HG03520 (cell line): Measurements from ENCODE around the gene SEMA3D.

Experiments used
- ATAC-seq: cut with Tn5 transposase; IDR thresholded peaks from one replicate; pipeline ENCODE4 v1.9.1; 2021; ENCODE audit warnings: mild to moderate bottlenecking, moderate library complexity; ENCODE audit not compliant: unreplicated experiment

SEMA3D gene

GRCh38 chr7:85184599-85185423 lies 2.0 kb downstream of the SEMA3D start:
- ATAC-seq, result no peak

DNA sequence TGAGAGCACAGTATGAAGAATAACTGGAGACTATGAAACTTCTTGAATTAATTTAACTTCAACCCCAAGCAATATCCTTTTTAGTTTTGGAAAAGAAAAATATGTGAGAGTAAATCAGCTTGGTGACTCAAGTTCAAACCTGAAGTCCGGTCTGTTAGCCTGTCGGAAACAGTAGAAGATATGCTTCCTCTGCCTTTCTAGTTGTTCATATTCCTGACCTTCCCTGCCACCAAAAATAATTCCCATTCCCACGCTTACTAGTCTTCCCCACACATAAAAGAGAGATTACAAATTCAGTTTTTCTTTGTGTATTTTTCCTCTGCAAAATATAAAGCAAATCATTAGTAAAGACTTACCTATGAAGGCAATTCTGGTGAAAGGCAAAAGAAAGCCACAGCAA lies 3.6 kb downstream of the SEMA3D start:
- ATAC-seq, result no peak

GRCh38 chr7:85178531-85179298 lies 8.1 kb downstream of the SEMA3D start:
- ATAC-seq, result no peak

GRCh38 chr7:85177316-85177715 lies 9.5 kb downstream of the SEMA3D start:
- ATAC-seq, result no peak

- no peak for ATAC-seq
Observed at GRCh38 chr7:85176197-85176596, 10.7 kb downstream of the SEMA3D start.

GRCh38 chr7:85175217-85175616 lies 11.6 kb downstream of the SEMA3D start:
- no peak for ATAC-seq

GRCh38 chr7:85172530-85172941 lies 14.3 kb downstream of the SEMA3D start:
- no peak for ATAC-seq

GRCh38 chr7:85167636-85168035 lies 19.2 kb downstream of the SEMA3D start:
- ATAC-seq, result no peak

- no peak for ATAC-seq
Observed at GRCh38 chr7:85165263-85165662, 21.6 kb downstream of the SEMA3D start.

- no peak for ATAC-seq
Observed at GRCh38 chr7:85164376-85164775, 22.5 kb downstream of the SEMA3D start.

DNA sequence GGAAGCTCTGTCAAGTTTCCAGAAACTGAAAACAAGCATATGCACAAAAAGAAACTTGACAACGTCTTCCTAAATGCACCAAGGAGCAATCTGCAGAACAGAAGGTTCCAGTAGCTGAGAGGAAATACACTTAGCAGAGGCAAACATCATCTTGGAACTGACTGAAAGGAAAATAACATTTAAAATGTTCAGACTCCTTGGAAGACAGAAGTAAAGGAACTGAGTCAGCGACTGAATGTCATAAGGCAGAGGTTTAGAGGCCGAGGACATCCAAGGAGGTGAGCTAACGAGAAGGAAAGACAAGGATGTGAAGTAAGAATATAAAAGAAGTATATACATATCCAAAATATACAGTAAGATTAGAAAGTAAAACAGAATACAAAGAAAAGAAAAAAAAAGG lies 24.1 kb downstream of the SEMA3D start:
- no peak for ATAC-seq

DNA sequence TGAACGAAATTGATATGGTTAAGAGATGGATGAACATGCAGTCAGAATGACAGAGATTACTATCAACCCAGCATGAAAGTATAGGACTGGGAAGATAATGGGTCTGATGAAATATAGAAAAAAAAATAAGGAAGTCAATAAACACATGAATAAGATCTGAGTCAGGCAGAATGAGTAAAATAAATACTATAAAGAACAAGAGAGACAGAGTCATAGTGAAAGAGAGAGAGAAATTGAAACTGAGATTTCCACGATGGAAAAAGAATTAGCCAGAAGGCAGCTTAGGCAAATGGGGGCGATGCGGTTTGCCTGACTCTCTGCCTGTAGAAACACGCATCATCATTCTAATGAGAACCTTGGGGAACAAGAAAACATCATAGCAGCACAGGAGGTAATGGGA lies 26.6 kb downstream of the SEMA3D start:
- ATAC-seq, result peak; percentile 92

DNA sequence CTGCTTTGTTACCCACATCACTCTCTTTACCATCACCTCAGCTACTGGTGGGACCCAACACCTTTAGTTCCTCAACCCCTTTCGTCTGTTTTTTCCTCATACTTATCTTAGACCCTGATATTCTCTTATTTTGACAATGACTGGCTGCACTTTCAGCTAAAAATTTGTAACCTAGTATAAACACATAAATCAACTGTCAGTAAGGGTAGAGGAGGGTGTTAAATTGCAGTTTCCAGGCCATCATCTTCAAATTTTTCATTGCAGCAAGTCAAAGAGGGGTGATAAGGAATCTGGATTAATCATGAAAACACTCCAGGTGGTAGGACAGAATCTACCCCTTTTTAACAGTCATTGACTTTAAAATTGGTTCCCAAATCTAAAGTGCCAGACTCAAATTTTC lies 27.9 kb downstream of the SEMA3D start:
- ATAC-seq, result no peak

GRCh38 chr7:85156661-85157208 lies 30.1 kb downstream of the SEMA3D start:
- ATAC-seq, result no peak

DNA sequence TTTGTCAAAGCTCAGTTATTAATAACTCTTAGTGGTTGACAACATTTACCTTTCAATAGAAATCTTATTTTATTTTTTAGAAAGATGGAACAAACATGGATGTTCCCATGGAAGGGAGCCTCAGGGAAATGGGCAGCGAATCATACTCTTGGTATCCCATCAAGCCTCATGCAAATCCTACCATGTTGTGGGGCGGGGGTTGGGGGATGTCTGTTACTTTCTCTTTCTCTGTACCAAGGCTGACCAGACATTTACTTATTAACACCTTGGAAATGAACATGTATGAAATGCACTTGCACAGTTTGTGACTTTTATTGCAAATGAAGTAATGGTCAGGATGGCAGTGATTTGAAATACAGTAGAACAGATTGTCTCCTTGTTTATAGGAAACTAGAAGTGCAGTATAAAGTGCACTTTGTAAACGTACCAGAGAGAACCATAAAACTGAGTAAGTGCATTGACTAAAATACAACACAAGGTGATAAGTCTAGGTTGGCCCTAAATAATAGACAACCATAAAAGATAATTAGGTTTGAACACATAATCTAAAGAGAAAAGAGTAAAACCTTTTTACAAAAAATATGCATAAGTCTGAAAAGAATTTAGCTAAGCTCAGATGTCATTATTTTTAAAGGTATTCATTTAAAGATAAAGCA lies 32.4 kb downstream of the SEMA3D start:
- ATAC-seq, result no peak

DNA sequence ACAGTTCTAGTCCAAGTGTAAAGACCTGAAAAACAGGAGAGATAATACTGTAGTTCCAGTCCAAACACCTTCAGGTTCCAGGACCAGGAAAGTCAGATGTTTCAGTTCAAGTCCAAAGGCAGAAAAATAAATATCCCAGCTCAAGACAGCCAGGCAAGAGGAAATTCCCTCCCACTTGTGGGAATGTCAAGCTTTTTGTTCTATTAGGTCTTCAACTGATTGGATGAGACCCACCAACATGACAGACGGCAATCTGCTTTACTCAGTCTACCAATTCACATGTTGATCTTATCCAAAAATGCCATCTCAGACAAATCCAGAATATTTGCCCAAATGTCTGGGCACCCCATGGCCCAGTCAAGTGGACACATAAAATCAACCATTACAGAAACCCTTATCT lies 33.1 kb downstream of the SEMA3D start:
- no peak for ATAC-seq

- ATAC-seq, result no peak
Observed at GRCh38 chr7:85150624-85151023, 36.2 kb downstream of the SEMA3D start.

DNA sequence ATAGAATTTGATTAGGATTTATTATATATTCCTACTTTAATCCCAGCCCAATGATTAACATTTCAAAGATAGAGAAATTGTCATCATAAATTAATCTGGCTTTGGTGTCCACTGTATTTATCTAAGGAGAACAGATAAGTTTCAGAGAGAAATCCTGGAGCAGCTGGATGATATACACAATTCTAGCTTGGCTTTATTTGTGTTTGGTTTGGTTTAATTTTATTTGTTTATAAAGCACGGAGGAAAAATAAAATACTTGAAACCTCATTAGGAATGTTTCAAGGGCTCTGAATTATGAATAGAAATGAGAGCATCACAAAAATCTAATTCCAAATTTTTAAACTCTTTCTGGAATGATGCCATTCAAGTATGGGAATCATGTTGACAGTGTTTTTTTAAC lies 42.1 kb downstream of the SEMA3D start:
- ATAC-seq, result no peak

- ATAC-seq, result no peak
Observed at GRCh38 chr7:85135977-85136376, 50.9 kb downstream of the SEMA3D start.

DNA sequence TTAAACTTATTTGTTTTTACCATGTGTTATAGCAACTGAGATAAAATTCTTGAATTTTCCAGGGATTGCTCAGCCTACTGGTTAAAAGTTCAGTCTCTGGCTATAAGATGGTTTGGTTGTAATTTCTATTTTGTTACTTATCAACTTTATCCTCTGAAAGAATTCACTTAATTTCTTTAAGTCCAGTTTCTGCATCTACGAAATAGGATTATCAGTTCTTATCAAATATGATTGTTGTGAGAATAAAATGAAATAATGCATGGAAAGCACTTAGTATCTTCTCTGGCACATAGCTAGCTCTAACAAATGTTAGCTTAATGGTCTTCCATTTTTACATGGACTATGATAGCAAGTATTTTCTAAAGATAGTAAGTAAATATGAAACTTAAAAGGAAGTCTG lies 53.3 kb downstream of the SEMA3D start:
- ATAC-seq, result no peak

DNA sequence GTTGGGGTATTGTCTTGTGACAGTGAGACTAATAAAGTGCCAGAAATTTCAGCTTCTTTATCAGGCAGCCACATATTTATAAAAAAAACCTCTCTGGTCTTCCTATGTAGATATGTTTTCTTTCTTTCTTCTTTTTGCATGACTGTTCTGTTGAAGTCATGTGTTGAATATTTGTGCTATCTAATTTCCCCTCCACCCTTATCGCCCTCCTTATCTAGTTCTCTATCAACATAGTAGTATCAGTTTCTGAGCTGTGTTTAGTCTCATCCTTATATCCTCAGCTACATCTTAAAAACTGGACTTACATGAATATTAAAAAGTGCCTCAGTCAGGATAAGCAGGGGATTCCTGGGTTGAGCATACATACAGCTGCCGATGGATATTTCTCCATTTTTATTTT lies 53.9 kb downstream of the SEMA3D start:
- ATAC-seq, result no peak
